Mesenchymal stem cell (in vitro differentiated cells and primary cell): Measurements from ENCODE around the gene IRF2BP1.

Source experiments
- DNase-seq: peaks from one replicate; pipeline ENCODE4 v3.0.0-alpha.2; 2013
- H2AFZ ChIP-seq: one replicate; pipeline ENCODE4 v1.6.1; 2013; ENCODE audit warnings: low read depth, mild to moderate bottlenecking, control low read depth, inconsistent platforms, low read length, moderate library complexity
- H2AK5ac ChIP-seq: 2 replicates; pipeline ENCODE4 v1.6.1; 2013; ENCODE audit warnings: low read length, moderate library complexity, mild to moderate bottlenecking, inconsistent platforms; ENCODE audit not compliant: severe bottlenecking
- H2BK120ac ChIP-seq: one replicate; pipeline ENCODE4 v1.6.1; 2013; ENCODE audit warnings: low read depth, mild to moderate bottlenecking, inconsistent platforms, low read length, moderate library complexity
- H2BK12ac ChIP-seq, 2 experiments: one replicate each; pipeline ENCODE4 v1.6.1; 2013; ENCODE audit warnings: inconsistent platforms in 2 of 2, low read length in 2 of 2, mild to moderate bottlenecking in 2 of 2, moderate library complexity in 2 of 2, control low read depth in 1 of 2
- H2BK15ac ChIP-seq: one replicate; pipeline ENCODE4 v1.6.1; 2013; ENCODE audit warnings: mild to moderate bottlenecking, low read depth, inconsistent platforms; ENCODE audit not compliant: poor library complexity, severe bottlenecking
- H2BK5ac ChIP-seq: 2 replicates; pipeline ENCODE4 v1.6.1; 2013; ENCODE audit warnings: low read depth, mild to moderate bottlenecking, low read length, control low read depth, inconsistent platforms; ENCODE audit not compliant: poor library complexity, severe bottlenecking
- H3K14ac ChIP-seq, 2 experiments: one replicate each; pipeline ENCODE4 v1.6.1; 2013; ENCODE audit warnings: inconsistent platforms in 2 of 2, low read length in 2 of 2, control low read depth in 1 of 2, mild to moderate bottlenecking in 1 of 2, moderate library complexity in 1 of 2
- H3K18ac ChIP-seq, 2 experiments: one replicate each; pipeline ENCODE4 v1.6.1; 2013; ENCODE audit warnings: inconsistent platforms in 2 of 2, low read length in 2 of 2, control low read depth in 1 of 2, low read depth in 1 of 2, mild to moderate bottlenecking in 1 of 2
- H3K23ac ChIP-seq, 2 experiments: one replicate each; pipeline ENCODE4 v1.6.1; 2013; ENCODE audit warnings: inconsistent platforms in 2 of 2, low read length in 2 of 2, mild to moderate bottlenecking in 2 of 2, moderate library complexity in 2 of 2, control low read depth in 1 of 2
- H3K27ac ChIP-seq: 2 replicates; pipeline ENCODE4 v1.5.1; 2013; ENCODE audit warnings: mild to moderate bottlenecking, moderate library complexity, low read length, control low read depth, inconsistent platforms; ENCODE audit not compliant: poor library complexity, severe bottlenecking
- H3K27me3 ChIP-seq, 2 experiments: 2 replicates each; pipeline versions ENCODE4 v1.6.1 to v1.7.0; 2013; ENCODE audit warnings: low read length in 2 of 2, mild to moderate bottlenecking in 2 of 2, moderate library complexity in 2 of 2, control low read depth in 1 of 2, inconsistent platforms in 1 of 2; ENCODE audit not compliant: control insufficient read depth in 1 of 2, insufficient read depth in 1 of 2
- H3K36me3 ChIP-seq, 2 experiments: 2 replicates each; pipeline versions ENCODE4 v1.6.1 to v1.7.0; 2013; ENCODE audit warnings: low read length in 2 of 2, control low read depth in 1 of 2, inconsistent platforms in 1 of 2, low read depth in 1 of 2, mild to moderate bottlenecking in 1 of 2; ENCODE audit not compliant: insufficient read depth in 2 of 2, control insufficient read depth in 1 of 2
- H3K4ac ChIP-seq, 2 experiments: one replicate each; pipeline ENCODE4 v1.6.1; 2013; ENCODE audit warnings: inconsistent platforms in 2 of 2, low read length in 2 of 2, mild to moderate bottlenecking in 2 of 2, moderate library complexity in 2 of 2, control low read depth in 1 of 2, low read depth in 1 of 2
- H3K4me1 ChIP-seq: 2 replicates; pipeline ENCODE4 v1.6.1; 2013; ENCODE audit warnings: low read depth, low read length, control low read depth; ENCODE audit not compliant: control insufficient read depth, insufficient read depth
- H3K4me2 ChIP-seq: 2 replicates; pipeline ENCODE4 v1.6.1; 2013; ENCODE audit warnings: low read length, mild to moderate bottlenecking, inconsistent platforms; ENCODE audit not compliant: poor library complexity, severe bottlenecking
- H3K4me3 ChIP-seq, 2 experiments: 2 replicates each; pipeline versions ENCODE4 v1.5.1 to v1.7.0; 2013; ENCODE audit warnings: low read length in 2 of 2, mild to moderate bottlenecking in 2 of 2, control low read depth in 1 of 2, low read depth in 1 of 2; ENCODE audit not compliant: insufficient read depth in 1 of 2
- H3K79me1 ChIP-seq: replicated peaks from 2 replicates; pipeline ENCODE4 v1.6.1; 2013; ENCODE audit warnings: mild to moderate bottlenecking, control low read depth, low read length, inconsistent platforms; ENCODE audit not compliant: poor library complexity, severe bottlenecking
- H3K9ac ChIP-seq: 2 replicates; pipeline ENCODE4 v1.7.0; 2013; ENCODE audit warnings: mild to moderate bottlenecking, low read length, moderate library complexity
- H3K9me3 ChIP-seq: 2 replicates; pipeline ENCODE4 v1.7.0; 2013; ENCODE audit warnings: mild to moderate bottlenecking, low read length; ENCODE audit not compliant: control insufficient read depth
- H4K8ac ChIP-seq: one replicate; pipeline ENCODE4 v1.6.1; 2013; ENCODE audit warnings: inconsistent platforms, mild to moderate bottlenecking, low read length, moderate library complexity
- H4K91ac ChIP-seq: one replicate; pipeline ENCODE4 v1.6.1; 2013; ENCODE audit warnings: mild to moderate bottlenecking, low read length, inconsistent platforms
- WGBS: methylation state at CpG from one replicate; pipeline ENCODE4 v1.1.7; 2013; ENCODE audit warnings: mixed read lengths; 5-methylcytosine and 5-hydroxymethylcytosine counted together

Gene IRF2BP1

DNA sequence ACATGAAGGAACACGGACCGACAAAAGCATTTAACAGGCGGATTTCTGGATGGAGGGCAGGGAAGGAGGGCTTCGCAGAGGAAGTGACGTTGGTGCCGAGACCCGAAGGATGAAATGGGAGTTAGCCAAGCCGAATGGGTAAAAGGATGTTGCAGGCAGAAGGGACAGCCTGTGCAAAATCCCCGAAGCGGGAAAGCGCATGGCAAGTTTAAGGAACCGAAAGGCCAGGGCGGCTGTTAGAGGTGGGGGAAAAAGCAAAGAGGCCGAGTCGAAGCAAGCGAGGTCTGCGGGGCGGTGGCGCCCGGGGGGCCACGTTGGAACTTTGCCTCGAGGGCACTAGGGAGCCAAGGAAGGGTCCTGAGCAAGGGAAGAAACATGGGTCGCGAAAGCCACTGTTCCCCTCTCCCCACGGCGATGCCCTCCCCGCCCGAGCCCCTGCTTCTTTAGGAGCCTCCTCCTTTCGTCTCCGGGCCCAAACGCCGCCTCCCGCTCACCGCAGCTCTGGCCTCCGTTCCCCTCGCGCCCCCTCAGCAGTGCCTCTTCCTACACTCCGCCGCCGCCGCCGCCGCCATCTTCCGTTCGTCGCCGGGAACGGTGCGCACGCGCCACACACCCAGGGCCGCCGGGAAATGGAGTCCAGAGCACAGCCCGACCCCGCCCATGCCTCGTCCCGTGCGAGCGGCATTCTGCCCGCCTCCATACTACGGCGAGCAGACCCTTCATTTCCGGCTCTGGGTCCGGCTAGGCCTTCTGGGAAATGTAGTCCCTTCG lies 23.2 kb downstream of the IRF2BP1 start, which contains the start of gene SYMPK:
Gene SYMPK (minus strand): TSS at position 584 of the 771 bp plus-strand sequence. CDS start 8,652 bp downstream, outside the sequence.
- peak within 1 kb of the TSS; percentile 90 for H3K27ac ChIP-seq
- H3K36me3 ChIP-seq = peaks cover 20 to 21% of the 10 kb centered on the region in 2 experiments
- peak within 1 kb of the TSS; percentile 90 for H4K8ac ChIP-seq
- under 1% methylated on average over 58 of the region's 65 CpGs for WGBS
- peak within 1 kb of the TSS in 1 of 2 experiments; percentile 52 for H2BK12ac ChIP-seq
- peak within 1 kb of the TSS; percentile 49 for H2BK5ac ChIP-seq
- peak within 1 kb of the TSS; percentile 100 for H2BK15ac ChIP-seq
- peak within 1 kb of the TSS in 1 of 2 experiments; percentile 80 for H3K14ac ChIP-seq
- peak within 1 kb of the TSS; percentile 78 for H3K4me2 ChIP-seq
- DNase-seq = peak; percentile 99
- H3K9me3 ChIP-seq = no peaks in the 10 kb centered on the region
- peak within 1 kb of the TSS; percentile 91 to 94 for H3K4me3 ChIP-seq
- peaks cover 33 to 40% of the 10 kb centered on the region in 2 experiments for H3K27me3 ChIP-seq
- H3K18ac ChIP-seq = peak within 1 kb of the TSS; percentile 94 to 97
- peaks cover 9% of the 10 kb centered on the region for H3K4me1 ChIP-seq
- H3K9ac ChIP-seq = peak within 1 kb of the TSS; percentile 98
- H3K23ac ChIP-seq = peak within 1 kb of the TSS; percentile 81 to 96
- H3K4ac ChIP-seq = peak within 1 kb of the TSS; percentile 83 to 98
- H2AK5ac ChIP-seq = peak within 1 kb of the TSS; percentile 67
- H2BK120ac ChIP-seq = peak within 1 kb of the TSS; percentile 85
- peaks cover 7% of the 10 kb centered on the region for H3K79me1 ChIP-seq
- peak within 1 kb of the TSS; percentile 84 for H2AFZ ChIP-seq
- H4K91ac ChIP-seq = peak within 1 kb of the TSS; percentile 91

- H3K23ac ChIP-seq = no peak overlapping the region
- H3K18ac ChIP-seq = peak overlapping the region in 1 of 2 experiments; percentile 65
- no peak for DNase-seq
- no peak overlapping the region for H2BK15ac ChIP-seq
- peaks cover 33 to 38% of the 10 kb centered on the region in 2 experiments for H3K27me3 ChIP-seq
- no peak overlapping the region for H2AFZ ChIP-seq
- peaks cover 20 to 22% of the 10 kb centered on the region in 2 experiments for H3K36me3 ChIP-seq
- peak overlapping the region; percentile 75 for H4K8ac ChIP-seq
- H3K9ac ChIP-seq = peak overlapping the region; percentile 98
- H2BK12ac ChIP-seq = no peak overlapping the region
- no peaks in the 10 kb centered on the region for H3K9me3 ChIP-seq
- peaks cover 7% of the 10 kb centered on the region for H3K79me1 ChIP-seq
- no peak overlapping the region for H2BK120ac ChIP-seq
- H3K14ac ChIP-seq = no peak overlapping the region
- WGBS = under 1% methylated on average over 10 of the region's 11 CpGs
- H3K27ac ChIP-seq = peak overlapping the region; percentile 90
- H3K4me1 ChIP-seq = peaks cover 9% of the 10 kb centered on the region
- no peak overlapping the region for H2AK5ac ChIP-seq
- no peak overlapping the region for H4K91ac ChIP-seq
- peak overlapping the region; percentile 78 for H3K4me2 ChIP-seq
- peak overlapping the region; percentile 91 to 94 for H3K4me3 ChIP-seq
- H3K4ac ChIP-seq = peak overlapping the region; percentile 11 to 64
- H2BK5ac ChIP-seq = no peak overlapping the region
Measured at GRCh38 chr19:45862271-45862563, 23.7 kb downstream of the IRF2BP1 start.

GRCh38 chr19:45860359-45861259 lies 25.3 kb downstream of the IRF2BP1 start:
- Histone ChIP-seq H3K27ac (no peak overlapping the region), H2BK15ac (no peak overlapping the region), H3K9ac (peak overlapping the region; percentile 41), H4K91ac (no peak overlapping the region), H3K14ac (no peak overlapping the region), H3K4ac (no peak overlapping the region), H3K36me3 (peaks cover 27 to 30% of the 10 kb centered on the region in 2 experiments), H2AFZ (no peak overlapping the region), H3K79me1 (peaks cover 12% of the 10 kb centered on the region), H3K9me3 (no peaks in the 10 kb centered on the region), H4K8ac (no peak overlapping the region), H3K27me3 (peaks cover 20 to 23% of the 10 kb centered on the region in 2 experiments), H3K4me1 (peaks cover 12% of the 10 kb centered on the region), H3K4me2 (peak overlapping the region; percentile 10), H2BK120ac (no peak overlapping the region), H3K4me3 (no peak overlapping the region), H3K18ac (no peak overlapping the region), H2BK12ac (no peak overlapping the region), H3K23ac (no peak overlapping the region), H2BK5ac (no peak overlapping the region), H2AK5ac (no peak overlapping the region)
- WGBS = 93% methylated on average over 11 of the region's 15 CpGs
- no peak for DNase-seq
